Uterus (tissue), 4 donors: Measurements from ENCODE around the gene PREX1. TPM values are rescaled to one million over a fixed set of nuclear protein-coding genes. Genes with fewer than 3 reads are reported as not detected.

Experiments
- DNase-seq, 2 donors: peaks; one replicate each; pipeline ENCODE4 v3.0.0-alpha.2; 2019 to 2020
- H3K27ac ChIP-seq, 2 donors: fragments of 200-600 bp; sonication (generic); 1 replicate in 1 of 2; 2 replicates in 1 of 2; pipeline ENCODE4 v1.5.1; 2016 to 2018
- H3K27me3 ChIP-seq, 2 donors: fragments of 200-600 bp; sonication (generic); one replicate each; pipeline ENCODE4 v1.5.1; 2018 to 2019; ENCODE audit warnings: control low read depth in 1 of 2
- H3K36me3 ChIP-seq, 2 donors: fragments of 200-600 bp; sonication (generic); one replicate each; pipeline ENCODE4 v1.5.1; 2019; ENCODE audit warnings: control low read depth in 1 of 2
- H3K4me1 ChIP-seq, 2 donors: fragments of 200-600 bp; sonication (generic); one replicate each; pipeline ENCODE4 v1.5.1; 2018 to 2019; ENCODE audit warnings: control low read depth in 1 of 2
- H3K4me3 ChIP-seq, 2 donors: fragments of 200-600 bp; sonication (generic); 1 replicate in 1 of 2; 2 replicates in 1 of 2; pipeline ENCODE4 v1.5.1; 2018 to 2019; ENCODE audit warnings: mild to moderate bottlenecking in 1 of 2
- H3K9me3 ChIP-seq, 2 donors: fragments of 200-600 bp; sonication (generic); one replicate each; pipeline ENCODE4 v1.5.1; 2019; ENCODE audit warnings: control low read depth in 1 of 2
- CTCF ChIP-seq, 4 experiments: fragments of 200-600 bp in 2 of 4; fragments of 450-650 bp in 2 of 4; sonication (generic) in 2 of 4; IDR thresholded peaks; one replicate each; pipeline ENCODE4 v1.5.1; 2016 to 2019; ENCODE audit warnings: antibody characterized with exemption in 4 of 4, mild to moderate bottlenecking in 2 of 4, moderate library complexity in 1 of 4
- POLR2A ChIP-seq, 2 donors: fragments of 450-650 bp; IDR thresholded peaks; one replicate each; pipeline ENCODE4 v1.6.1; 2016; ENCODE audit warnings: antibody characterized with exemption in 2 of 2, mild to moderate bottlenecking in 1 of 2, moderate library complexity in 1 of 2
- intact Hi-C: fragments of 100-400 bp; cut with DNase I; formaldehyde crosslinking; loops from one replicate; pipeline ENCODE4 v1.15.1; 2023; ENCODE audit warnings: low total_unique reads
- total RNA-seq, 4 donors: library from RNA; depleted of rRNA in 3 of 4; stranded (reverse); fragments of >200 nt in 3 of 4; gene quantifications; one replicate each; pipeline versions ENCODE4 v1.1.0 to v1.2.4, GENCODE V29; 2014 to 2023
- donor health status: DM: yes; HTN: yes; CAD: no.

Gene PREX1
- total RNA-seq, 4 donors from 2014 or later: 3.6 to 19.7 (median 11.3) TPM

DNA sequence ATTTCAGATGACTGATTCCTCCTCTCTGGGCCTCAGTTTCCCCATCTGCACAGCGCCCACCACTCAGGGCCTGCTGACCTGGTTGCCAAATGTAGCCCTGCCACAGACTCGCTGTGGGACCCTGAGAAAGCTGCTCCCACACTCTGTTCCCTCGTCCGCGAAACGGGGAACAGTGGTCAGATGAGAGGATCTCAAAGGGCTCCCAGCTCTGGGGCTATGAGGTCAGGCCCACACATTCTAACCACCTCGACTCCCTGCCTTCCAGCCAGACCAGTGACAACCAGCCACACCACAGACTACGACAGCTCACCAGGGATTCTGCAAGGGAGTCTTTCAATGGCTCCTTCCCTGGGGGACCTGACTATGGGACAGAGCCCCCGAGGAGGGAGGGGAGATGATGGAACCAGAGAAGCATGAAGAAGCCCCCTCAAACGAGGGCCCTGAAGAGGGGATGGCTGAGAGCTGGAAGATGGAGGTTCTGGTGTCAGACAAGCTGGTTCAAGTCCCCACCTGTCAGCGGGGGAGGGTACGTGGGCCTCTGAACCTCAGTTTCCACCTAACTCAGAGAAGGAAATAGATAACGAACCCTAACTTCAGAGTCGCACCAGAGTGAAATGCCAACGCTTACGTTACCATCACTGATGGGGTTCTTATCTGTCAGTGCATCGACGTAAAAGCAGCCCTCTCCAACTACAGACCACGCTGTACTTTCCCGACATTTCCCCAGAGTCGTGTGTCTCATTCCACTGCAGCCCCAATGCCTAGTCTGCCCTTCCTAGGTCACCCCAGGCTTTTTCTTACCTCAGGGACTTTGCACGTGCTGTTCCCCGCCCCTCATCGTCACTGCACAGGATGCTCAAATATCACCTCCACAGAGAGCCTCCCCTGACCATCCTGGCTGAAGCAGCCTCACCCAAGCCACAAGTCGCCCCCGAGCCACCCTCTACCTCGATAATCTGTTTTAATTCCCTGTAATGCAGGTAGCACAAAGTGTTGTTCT is 60.5 kb downstream of the PREX1 start:
- H3K36me3 ChIP-seq: no peaks in the 10 kb centered on the region
- intact Hi-C loops: no loop called here
- DNase-seq: no peak

GRCh38 chr20:48766205-48766604 is 61.6 kb downstream of the PREX1 start:
- Histone ChIP-seq H3K4me3 (no peak overlapping the region), H3K27ac (no peak overlapping the region), H3K36me3 (no peaks in the 10 kb centered on the region), H3K9me3 (no peaks in the 10 kb centered on the region), H3K27me3 (no peaks in the 10 kb centered on the region), H3K4me1 (no peaks in the 10 kb centered on the region)
- intact Hi-C loops: no loop called here
- TF ChIP-seq CTCF (IDR thresholded peaks at IDR 0.05) (no peak), POLR2A (IDR thresholded peaks at IDR 0.05) (no peak)
- DNase-seq: no peak

More for the DNA sequence above, 60.5 kb downstream of the PREX1 start:
- no peaks in the 10 kb centered on the region for H3K4me1 ChIP-seq
- TF ChIP-seq CTCF (IDR thresholded peaks at IDR 0.05) (no peak), POLR2A (IDR thresholded peaks at IDR 0.05) (no peak)
- no peak overlapping the region for H3K27ac ChIP-seq
- no peaks in the 10 kb centered on the region for H3K9me3 ChIP-seq
- no peaks in the 10 kb centered on the region for H3K27me3 ChIP-seq
- no peak overlapping the region for H3K4me3 ChIP-seq

GRCh38 chr20:48765359-48765758 is 62.4 kb downstream of the PREX1 start:
- Histone ChIP-seq H3K4me3 (no peak overlapping the region), H3K4me1 (no peaks in the 10 kb centered on the region), H3K36me3 (no peaks in the 10 kb centered on the region), H3K27ac (no peak overlapping the region), H3K9me3 (no peaks in the 10 kb centered on the region), H3K27me3 (no peaks in the 10 kb centered on the region)
- no peak for TF ChIP-seq POLR2A (IDR thresholded peaks at IDR 0.05)
- no peak for TF ChIP-seq CTCF (IDR thresholded peaks at IDR 0.05)
- no peak for DNase-seq
- intact Hi-C loops: no loop called here

DNA sequence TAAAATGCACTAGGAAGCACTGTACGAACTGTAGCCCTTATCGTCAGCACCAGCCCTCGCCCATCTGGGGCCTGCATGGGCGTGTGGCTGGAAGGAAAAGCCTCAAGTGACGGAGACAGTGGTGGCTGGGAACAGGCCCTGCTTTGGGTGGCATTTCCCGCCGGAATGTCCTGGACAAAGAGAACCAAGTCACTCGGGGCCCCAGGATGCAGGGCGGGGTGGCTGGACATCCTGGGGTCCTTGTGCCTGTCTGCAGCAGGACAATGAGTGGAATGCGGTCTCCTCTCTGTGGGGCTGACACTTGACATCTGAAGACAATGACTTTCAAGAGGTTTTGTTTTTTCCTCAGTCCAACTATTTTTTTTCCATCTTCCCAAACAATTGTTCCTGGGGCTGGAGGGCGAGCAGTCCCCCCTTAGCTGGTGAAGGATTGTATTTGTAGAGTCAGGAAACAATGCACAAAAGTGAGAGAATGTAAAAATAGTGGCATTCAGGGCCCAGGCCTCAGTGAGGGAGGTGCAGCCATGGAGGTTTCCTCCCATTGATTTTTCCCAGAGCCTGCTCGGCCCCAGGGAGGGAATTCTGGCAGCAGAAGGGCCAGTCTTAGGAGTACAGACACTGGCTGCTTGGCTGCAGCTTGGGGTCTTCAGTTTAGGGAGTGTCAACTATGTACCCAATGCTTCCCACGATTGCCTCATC is 64.4 kb downstream of the PREX1 start:
- Histone ChIP-seq H3K4me1 (no peaks in the 10 kb centered on the region), H3K4me3 (no peak overlapping the region), H3K9me3 (no peaks in the 10 kb centered on the region), H3K36me3 (no peaks in the 10 kb centered on the region), H3K27me3 (no peaks in the 10 kb centered on the region), H3K27ac (no peak overlapping the region)
- DNase-seq: peak in 1 of 2 donors; percentile 23
- intact Hi-C loops: no loop called here
- TF ChIP-seq POLR2A (IDR thresholded peaks at IDR 0.05) (no peak), CTCF (IDR thresholded peaks at IDR 0.05) (no peak)

DNA sequence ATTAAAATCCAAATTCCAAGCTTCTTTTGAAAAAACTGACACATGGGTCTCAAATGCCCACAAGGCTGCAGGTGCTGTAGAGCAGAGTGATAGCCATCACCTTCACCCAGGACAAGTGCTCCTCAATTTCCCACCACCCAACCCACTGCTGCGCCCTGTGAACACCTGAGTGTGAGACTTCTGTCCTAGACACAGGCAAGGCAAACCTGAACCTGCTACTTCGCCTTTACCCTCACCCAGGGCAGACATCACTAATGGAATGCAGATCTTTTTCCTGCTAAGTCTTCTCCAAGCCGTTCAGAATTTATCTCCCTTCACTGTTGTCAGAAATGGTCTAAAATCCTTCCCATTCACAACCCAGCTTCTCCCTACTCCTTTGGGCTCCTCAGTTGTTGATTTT is 65.9 kb downstream of the PREX1 start:
- TF ChIP-seq POLR2A (IDR thresholded peaks at IDR 0.05) (no peak), CTCF (IDR thresholded peaks at IDR 0.05) (no peak)
- H3K27me3 ChIP-seq: no peaks in the 10 kb centered on the region
- H3K9me3 ChIP-seq: no peaks in the 10 kb centered on the region
- no peaks in the 10 kb centered on the region for H3K4me1 ChIP-seq
- no peak overlapping the region for H3K27ac ChIP-seq
- no peaks in the 10 kb centered on the region for H3K36me3 ChIP-seq
- intact Hi-C loops: no loop called here
- no peak for DNase-seq
- no peak overlapping the region for H3K4me3 ChIP-seq
